ENCODE results near the gene ICAM3. TPM values are rescaled to one million over a fixed set of nuclear protein-coding genes. Genes with fewer than 3 reads are reported as not detected.
"Not testable (repeated sequence)": the region's sequence is repeated elsewhere in the genome, so short reads cannot be mapped to it uniquely, and the experiment has no call there.

ICAM3 gene
- polyA plus RNA-seq, 1 experiment: 17.3 TPM

- H3K4me3 ChIP-seq (ENCODE audit: low read depth, low read length): peak overlapping the region; percentile 87
- no peak for DNase-seq (ENCODE audit: low read depth)
- H3K36me3 ChIP-seq (ENCODE audit: control insufficient read depth, insufficient read depth, low read length): peaks cover 5% of the 10 kb centered on the region
- TF ChIP-seq CTCF (IDR thresholded peaks at IDR 0.05; ENCODE audit: insufficient read depth, low read depth, low read length): no peak
- CTCF ChIA-PET: interaction anchor here (0.6 to 11.7 kb wide), 10 partner anchors 9 to 379 kb away, joined by 3 to 228 read pairs (median 4); partner anchors contain the start of gene ICAM1
- POLR2A ChIA-PET: interaction anchor here (0.6 to 0.7 kb wide), 2 partner anchors 483 to 545 kb away, joined by 3 to 4 read pairs; no protein-coding TSS in a partner anchor
- no peaks in the 10 kb centered on the region for H3K27me3 ChIP-seq (ENCODE audit: control insufficient read depth, insufficient read depth, low read length)
These were observed 40.5 kb upstream of the ICAM3 start for GRCh38 chr19:10379880-10380312.

- DNase-seq (ENCODE audit: low read depth): no peak
- CTCF ChIA-PET: interaction anchor here (11.7 kb wide), 1 partner anchor 110 kb away, joined by 228 read pairs; the partner anchor contains the start of gene ICAM1
These were observed 38.7 kb upstream of the ICAM3 start for GRCh38 chr19:10378124-10378523.

DNA sequence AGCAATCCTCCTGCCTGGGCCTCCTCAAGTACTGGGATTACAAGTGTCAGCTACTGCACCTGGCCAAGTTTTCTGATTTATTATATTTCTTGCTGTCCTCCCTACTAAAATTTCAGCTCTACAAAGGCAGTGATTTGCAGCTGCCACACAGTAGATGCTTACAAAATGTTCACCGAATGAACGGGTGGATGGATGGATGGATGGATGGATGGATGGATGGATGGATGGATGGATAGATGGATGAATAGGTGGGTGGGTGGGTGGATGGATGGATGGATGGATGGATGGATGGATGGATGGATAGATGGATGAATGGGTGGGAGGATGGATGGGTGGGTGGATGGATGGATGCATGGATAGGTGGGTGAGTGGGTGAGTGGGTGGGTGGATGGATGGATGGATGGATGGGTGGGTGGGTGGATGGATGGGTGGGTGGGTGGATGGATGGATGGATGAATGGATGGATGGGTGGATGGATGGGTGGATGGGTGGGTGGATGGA is 37.8 kb upstream of the ICAM3 start:
- H3K36me3 ChIP-seq (ENCODE audit: control insufficient read depth, insufficient read depth, low read length); H3K4me3 ChIP-seq (ENCODE audit: low read depth, low read length); POLR2A ChIA-PET; H3K27me3 ChIP-seq (ENCODE audit: control insufficient read depth, insufficient read depth, low read length); DNase-seq (ENCODE audit: low read depth); CTCF ChIA-PET: not testable (repeated sequence)

More at GRCh38 chr19:10378124-10378523, 38.7 kb upstream of the ICAM3 start:
- H3K36me3 ChIP-seq (ENCODE audit: control insufficient read depth, insufficient read depth, low read length): peaks cover 7% of the 10 kb centered on the region
- TF ChIP-seq CTCF (IDR thresholded peaks at IDR 0.05; ENCODE audit: insufficient read depth, low read depth, low read length): no peak
- no peaks in the 10 kb centered on the region for H3K27me3 ChIP-seq (ENCODE audit: control insufficient read depth, insufficient read depth, low read length)
- no peak overlapping the region for H3K4me3 ChIP-seq (ENCODE audit: low read depth, low read length)
- POLR2A ChIA-PET: no interaction called here

DNA sequence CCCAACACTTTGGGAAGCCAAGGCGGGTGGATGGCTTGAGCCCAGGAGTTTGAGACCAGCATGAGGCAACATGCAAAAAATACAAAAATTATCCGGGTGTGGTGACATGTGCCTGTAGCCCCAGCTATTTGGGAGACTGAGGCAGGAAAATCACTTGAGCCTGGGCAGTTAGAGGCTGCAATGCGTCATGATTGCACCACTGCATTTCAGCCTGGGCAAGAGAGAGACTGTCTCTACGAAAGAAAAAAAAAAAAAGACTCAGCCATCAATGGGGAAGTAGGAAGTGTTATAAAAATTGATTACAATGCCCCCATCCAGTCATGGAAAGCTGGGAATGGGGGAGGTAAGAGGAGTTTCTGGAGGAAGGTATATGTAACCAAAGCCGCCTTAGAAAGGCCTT is 35.5 kb upstream of the ICAM3 start:
- Histone ChIP-seq H3K36me3 (ENCODE audit: control insufficient read depth, insufficient read depth, low read length) (peaks cover 9% of the 10 kb centered on the region), H3K4me3 (ENCODE audit: low read depth, low read length) (no peak overlapping the region), H3K27me3 (ENCODE audit: control insufficient read depth, insufficient read depth, low read length) (no peaks in the 10 kb centered on the region)
- TF ChIP-seq CTCF (IDR thresholded peaks at IDR 0.05; ENCODE audit: insufficient read depth, low read depth, low read length): no peak
- CTCF ChIA-PET: interaction anchor here (0.7 to 1.5 kb wide), 4 partner anchors 11 to 125 kb away, joined by 3 to 5 read pairs (median 4); no protein-coding TSS in a partner anchor
- DNase-seq (ENCODE audit: low read depth): no peak
- POLR2A ChIA-PET: no interaction called here

- no peaks in the 10 kb centered on the region for H3K27me3 ChIP-seq (ENCODE audit: control insufficient read depth, insufficient read depth, low read length)
- TF ChIP-seq CTCF (IDR thresholded peaks at IDR 0.05; ENCODE audit: insufficient read depth, low read depth, low read length): no peak
- no peak for DNase-seq (ENCODE audit: low read depth)
- peaks cover 13% of the 10 kb centered on the region for H3K36me3 ChIP-seq (ENCODE audit: control insufficient read depth, insufficient read depth, low read length)
- ChIA-PET POLR2A (no interaction called here), CTCF (interaction anchor here (1.1 to 1.5 kb wide), 3 partner anchors 16 to 94 kb away, joined by 3 to 5 read pairs (median 5); no protein-coding TSS in a partner anchor)
- no peak overlapping the region for H3K4me3 ChIP-seq (ENCODE audit: low read depth, low read length)
These were observed 33.3 kb upstream of the ICAM3 start for GRCh38 chr19:10372690-10373089.
